Measurements from ENCODE around the gene DIAPH3.

- TF ChIP-seq EP300 (conservative IDR thresholded peaks at IDR 0.05; ENCODE audit: poor library complexity, severe bottlenecking): no peak
- TF ChIP-seq, protein P1, sequence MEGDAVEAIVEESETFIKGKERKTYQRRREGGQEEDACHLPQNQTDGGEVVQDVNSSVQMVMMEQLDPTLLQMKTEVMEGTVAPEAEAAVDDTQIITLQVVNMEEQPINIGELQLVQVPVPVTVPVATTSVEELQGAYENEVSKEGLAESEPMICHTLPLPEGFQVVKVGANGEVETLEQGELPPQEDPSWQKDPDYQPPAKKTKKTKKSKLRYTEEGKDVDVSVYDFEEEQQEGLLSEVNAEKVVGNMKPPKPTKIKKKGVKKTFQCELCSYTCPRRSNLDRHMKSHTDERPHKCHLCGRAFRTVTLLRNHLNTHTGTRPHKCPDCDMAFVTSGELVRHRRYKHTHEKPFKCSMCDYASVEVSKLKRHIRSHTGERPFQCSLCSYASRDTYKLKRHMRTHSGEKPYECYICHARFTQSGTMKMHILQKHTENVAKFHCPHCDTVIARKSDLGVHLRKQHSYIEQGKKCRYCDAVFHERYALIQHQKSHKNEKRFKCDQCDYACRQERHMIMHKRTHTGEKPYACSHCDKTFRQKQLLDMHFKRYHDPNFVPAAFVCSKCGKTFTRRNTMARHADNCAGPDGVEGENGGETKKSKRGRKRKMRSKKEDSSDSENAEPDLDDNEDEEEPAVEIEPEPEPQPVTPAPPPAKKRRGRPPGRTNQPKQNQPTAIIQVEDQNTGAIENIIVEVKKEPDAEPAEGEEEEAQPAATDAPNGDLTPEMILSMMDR (IDR thresholded peaks at IDR 0.05; ENCODE audit: poor library complexity, severe bottlenecking): no peak
- no peak for TF ChIP-seq EZH2 (IDR thresholded peaks at IDR 0.05; ENCODE audit: borderline replicate concordance, insufficient read depth, low read length, poor library complexity, severe bottlenecking)
- no peak for TF ChIP-seq MXI1 (conservative IDR thresholded peaks at IDR 0.05; ENCODE audit: poor library complexity, severe bottlenecking)
- no peak for TF ChIP-seq RAD21 (conservative IDR thresholded peaks at IDR 0.05)
- TF ChIP-seq POLR2AphosphoS5 (IDR thresholded peaks at IDR 0.05): no peak
- TF ChIP-seq TAF1 (IDR thresholded peaks at IDR 0.05; ENCODE audit: low read depth): no peak
Measured at GRCh38 chr13:59625111-59625510, 538.6 kb downstream of the DIAPH3 start.
